GM12878 (cell line): ENCODE measurements around the gene SH3BP1. TPM values are rescaled to one million over a fixed set of nuclear protein-coding genes. Genes with fewer than 3 reads are reported as not detected.

Source experiments
- ATAC-seq: fragments of 200-7000 bp; cut with Tn5 transposase; 3 replicates; pipeline ENCODE4 v1.9.1; 2020; ENCODE audit warnings: mild to moderate bottlenecking, moderate library complexity
- BruUV-seq: library from RNA; stranded (reverse); fragments of 400-500 nt; replicated peaks from 2 replicates; lab custom pipeline; 2021; lab: Mats Ljungman, UMichigan
- CTCF ChIA-PET: fragments of 300-600 bp; sonication (Branson Sonifier 250); formaldehyde crosslinking; extraction: SDS; loops from one replicate; lab custom pipeline; 2021; ENCODE audit warnings: inconsistent platforms; lab: Yijun Ruan, JAX
- POLR2A ChIA-PET: fragments of 350-600 bp; formaldehyde crosslinking; extraction: SDS; loops from one replicate; lab custom pipeline; 2021; ENCODE audit warnings: inconsistent platforms; lab: Charles Lee
- RAD21 ChIA-PET: fragments of 300-600 bp; sonication (Branson Sonifier 250); formaldehyde crosslinking; loops from one replicate; lab custom pipeline; 2023; ENCODE audit warnings: antibody characterized with exemption; ENCODE audit not compliant: unreplicated experiment; lab: Charles Lee
- SMC1A ChIA-PET: fragments of 300-600 bp; sonication (Branson Sonifier 250); formaldehyde crosslinking; loops from one replicate; lab custom pipeline; 2023; ENCODE audit not compliant: unreplicated experiment, uncharacterized antibody; lab: Charles Lee
- DNase-seq: peaks from one replicate; pipeline ENCODE4 v3.0.0-alpha.2; 2011; ENCODE audit warnings: low read depth, low spot score
- FAIRE-seq: peaks from 3 replicates; lab custom pipeline; 2011; peaks lifted over from hg19 to GRCh38; lab: Jason Lieb, UNC
- H2AFZ ChIP-seq: 2 replicates; pipeline ENCODE4 v1.6.0; 2011; ENCODE audit warnings: low read depth, low read length, control low read depth; ENCODE audit not compliant: control insufficient read depth
- H3K27ac ChIP-seq: 2 replicates; pipeline ENCODE4 v1.5.1; 2011; ENCODE audit warnings: control low read depth; ENCODE audit not compliant: control insufficient read depth, insufficient read depth
- H3K27me3 ChIP-seq, 2 experiments: replicated peaks in 1 of 2; 2 replicates each; pipeline versions ENCODE4 v1.6.0 to v1.6.1; 2011; ENCODE audit warnings: low read length in 1 of 2; ENCODE audit not compliant: control insufficient read depth in 2 of 2, insufficient read depth in 2 of 2
- H3K36me3 ChIP-seq, 2 experiments: 2 replicates each; pipeline ENCODE4 v1.5.1; 2011; ENCODE audit warnings: low read length in 1 of 2; ENCODE audit not compliant: control insufficient read depth in 2 of 2, insufficient read depth in 2 of 2
- H3K4me1 ChIP-seq: 2 replicates; pipeline ENCODE4 v1.6.1; 2011; ENCODE audit warnings: mild to moderate bottlenecking, low read length, moderate library complexity, mixed read lengths; ENCODE audit not compliant: control insufficient read depth, insufficient read depth
- H3K4me2 ChIP-seq: 2 replicates; pipeline ENCODE4 v1.6.0; 2011; ENCODE audit warnings: control low read depth; ENCODE audit not compliant: control insufficient read depth, insufficient read depth
- H3K4me3 ChIP-seq: fragments of 200-600 bp; sonication (generic); 2 replicates; pipeline ENCODE4 v1.5.1; 2016
- H3K79me2 ChIP-seq: 2 replicates; pipeline ENCODE4 v1.6.0; 2011; ENCODE audit warnings: low read length; ENCODE audit not compliant: control insufficient read depth, insufficient read depth
- H3K9ac ChIP-seq: 2 replicates; pipeline ENCODE4 v1.8.0; 2011; ENCODE audit warnings: low read length, control low read depth, mixed read lengths; ENCODE audit not compliant: control insufficient read depth, insufficient read depth
- H3K9me3 ChIP-seq: replicated peaks from 3 replicates; pipeline ENCODE4 v1.5.1; 2011; ENCODE audit warnings: mild to moderate bottlenecking, low read length; ENCODE audit not compliant: control insufficient read depth, insufficient read depth
- H4K20me1 ChIP-seq: 2 replicates; pipeline ENCODE4 v1.6.0; 2011; ENCODE audit not compliant: control insufficient read depth, insufficient read depth
- CEBPB ChIP-seq, 2 experiments: fragments of 150-350 bp in 1 of 2; IDR thresholded peaks; 2 replicates each; pipeline ENCODE4 v1.6.1; 2012 to 2014; ENCODE audit warnings: low read depth in 2 of 2, low read length in 2 of 2, borderline replicate concordance in 1 of 2, inconsistent platforms in 1 of 2
- CREB1 ChIP-seq: IDR thresholded peaks from 2 replicates; pipeline ENCODE4 v1.6.1; 2012; ENCODE audit warnings: low read depth, mild to moderate bottlenecking, inconsistent platforms
- HSF1 ChIP-seq: fragments of 150-350 bp; IDR thresholded peaks from 2 replicates; pipeline ENCODE4 v1.6.1; 2014; ENCODE audit warnings: mild to moderate bottlenecking, low read depth, low read length
- IKZF1 ChIP-seq: fragments of 450-650 bp; conservative IDR thresholded peaks from 2 replicates; pipeline ENCODE4 v1.6.1; 2017; ENCODE audit warnings: antibody characterized with exemption, mild to moderate bottlenecking
- KAT2A ChIP-seq: conservative IDR thresholded peaks from 2 replicates; pipeline ENCODE4 v1.6.1; 2011; ENCODE audit warnings: low read depth, low read length; ENCODE audit not compliant: control insufficient read depth
- KLF5 ChIP-seq: fragments of 450-650 bp; IDR thresholded peaks from 2 replicates; pipeline ENCODE4 v1.6.1; 2014; ENCODE audit warnings: mild to moderate bottlenecking; ENCODE audit not compliant: partially characterized antibody
- MYB ChIP-seq: fragments of 150-350 bp; IDR thresholded peaks from 2 replicates; pipeline ENCODE4 v1.6.1; 2014; ENCODE audit warnings: mild to moderate bottlenecking, low read depth, low read length, borderline replicate concordance
- RAD51 ChIP-seq: fragments of 450-650 bp; IDR thresholded peaks from 2 replicates; pipeline ENCODE4 v1.6.1; 2016; ENCODE audit warnings: moderate library complexity, mild to moderate bottlenecking, inconsistent platforms
- RUNX3 ChIP-seq: IDR thresholded peaks from 2 replicates; pipeline ENCODE4 v1.6.1; 2012; ENCODE audit warnings: low read length, inconsistent platforms
- SIN3A ChIP-seq: IDR thresholded peaks from 2 replicates; pipeline ENCODE4 v1.6.1; 2012; ENCODE audit warnings: low read depth, low read length, improper control_type of control experiment
- SP1 ChIP-seq: IDR thresholded peaks from one replicate; pipeline ENCODE4 v1.6.1; 2011; ENCODE audit warnings: low read depth, low read length
- SPI1 ChIP-seq: IDR thresholded peaks from 2 replicates; pipeline ENCODE4 v1.6.1; 2011; ENCODE audit warnings: low read depth, mild to moderate bottlenecking, low read length, moderate library complexity, borderline replicate concordance; ENCODE audit not compliant: insufficient read depth
- TARDBP ChIP-seq: IDR thresholded peaks from 2 replicates; pipeline ENCODE4 v1.6.1; 2016; ENCODE audit warnings: borderline replicate concordance
- WRNIP1 ChIP-seq: IDR thresholded peaks from 2 replicates; pipeline ENCODE4 v1.6.1; 2011; ENCODE audit warnings: low read depth, low read length, improper control_type of control experiment, borderline replicate concordance
- WGBS: methylation state at CpG from one replicate; pipeline ENCODE4 v1.1.6; 2016; ENCODE audit warnings: low lambda C conversion rate; ENCODE audit not compliant: insufficient replicate concordance, insufficient coverage; ENCODE audit errors: missing lambda C conversion rate; 5-methylcytosine and 5-hydroxymethylcytosine counted together
- in situ Hi-C: fragments of 300-500 bp; cut with MboI; formaldehyde crosslinking; loops from 9 replicates; pipeline ENCODE4 v1.14.3; 2018; ENCODE audit warnings: mixed read lengths
- intact Hi-C: fragments of 100-400 bp; cut with micrococcal nuclease; formaldehyde crosslinking; loops from one replicate; pipeline ENCODE4 v1.14.2; 2022; ENCODE audit not compliant: unreplicated experiment
- polyA plus RNA-seq, 11 experiments: library from polyadenylated mRNA; depleted of rRNA in 4 of 11; unstranded in 6 of 11; stranded (reverse) in 5 of 11; fragments of >200 nt; fragmentation: Nextera tagmentation in 4 of 11; fragmentation: Illumina TruSeq in 1 of 11; extraction: Ambion mirVana in 4 of 11; extraction: Trizol in 1 of 11; gene quantifications; 1 replicate in 1 of 11; 2 replicates in 10 of 11; pipeline versions ENCODE4 v1.2.1 to v1.2.3, GENCODE V29; 2011 to 2016; ENCODE audit warnings: inconsistent platforms in 2 of 11, missing spikeins in 2 of 11, low read depth in 1 of 11
- total RNA-seq, 4 experiments: library from RNA; depleted of rRNA in 3 of 4; stranded (reverse); fragments of >200 nt in 3 of 4; fragmentation: Illumina TruSeq in 1 of 4; extraction: Trizol in 1 of 4; gene quantifications; 2 replicates each; pipeline versions ENCODE4 v1.2.1 to v1.2.3, GENCODE V29; 2013 to 2021
- TF ChIP-seq, protein P1 (sequence below): fragments of 450-650 bp; conservative IDR thresholded peaks from 2 replicates; pipeline ENCODE4 v1.6.1; 2017; ENCODE audit warnings: mild to moderate bottlenecking, moderate library complexity

Gene SH3BP1
- total and polyA plus RNA-seq, 10 of the 15 experiments (the other 5 are each of a cell fraction or from before 2014, with no cell fraction given): 0.29 to 70.5 (median 22.5) TPM

DNA sequence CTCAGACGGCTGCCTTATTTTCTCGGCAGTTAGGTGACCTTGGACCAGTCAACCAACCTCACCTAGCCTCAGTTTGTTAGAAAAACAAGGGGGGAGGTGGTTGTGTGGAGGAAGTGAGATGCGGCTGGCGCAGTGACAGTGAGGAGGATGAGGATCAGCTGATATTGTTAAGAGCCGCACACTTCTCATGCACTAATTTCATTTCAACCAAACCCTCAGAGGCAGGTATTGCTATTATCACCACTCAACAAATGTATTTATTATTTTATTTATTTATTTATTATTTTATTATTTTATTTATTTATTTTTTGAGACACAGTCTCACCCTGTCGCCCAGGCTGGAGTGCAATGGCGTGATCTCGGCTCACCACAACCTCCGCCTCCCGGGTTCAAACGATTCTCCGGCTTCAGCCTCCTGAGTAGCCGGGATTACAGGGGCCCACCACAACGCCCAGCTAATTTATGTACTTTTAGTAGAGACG is 38.1 kb downstream of the SH3BP1 start:
- no TSS peak for BruUV-seq
- ATAC-seq: peak; percentile 6

More for the DNA sequence above, 38.1 kb downstream of the SH3BP1 start:
- Histone ChIP-seq H3K27ac (peak overlapping the region; percentile 24), H3K4me2 (peak overlapping the region; percentile 69), H3K79me2 (peaks cover 30% of the 10 kb centered on the region), H3K9me3 (no peaks in the 10 kb centered on the region), H4K20me1 (no peaks in the 10 kb centered on the region), H3K27me3 (no peaks in the 10 kb centered on the region), H3K36me3 (peaks cover 2% of the 10 kb centered on the region in 2 experiments; a peak in 1 of 4 replicates), H3K4me3 (peak overlapping the region; percentile 91), H2AFZ (peak overlapping the region; percentile 55), H3K9ac (peak overlapping the region; percentile 1; the same call in 1 of the 2 replicates), H3K4me1 (peaks cover 33% of the 10 kb centered on the region)
- 12% methylated on average over 15 of the region's 15 CpGs for WGBS
- intact Hi-C loops (loop anchor here (2.0 kb wide), 1 partner anchor 45 kb away; no protein-coding TSS in a partner anchor), in situ Hi-C loops (no loop called here)
- ChIA-PET POLR2A (interaction anchor here (0.5 to 14.0 kb wide), 8 partner anchors 8 to 1643 kb away, joined by 3 to 209 read pairs (median 10); partner anchors contain the start of genes GGA1, NOL12 and PDXP), SMC1A (interaction anchor here (1.3 to 10.9 kb wide), 3 partner anchors 17 to 51 kb away, joined by 6 to 98 read pairs (median 78); partner anchors contain the start of gene PDXP), CTCF (interaction anchor here (12.4 to 19.9 kb wide), 4 partner anchors 16 to 70 kb away, joined by 167 to 414 read pairs (median 287); partner anchors contain the start of genes GGA1, PDXP and SH3BP1), RAD21 (interaction anchor here (1.0 to 5.1 kb wide), 7 partner anchors 9 to 70 kb away, joined by 3 to 112 read pairs (median 25); partner anchors contain the start of genes GGA1, NOL12 and PDXP)
- DNase-seq: no peak
- FAIRE-seq: no peak
- no peak for TF ChIP-seq IKZF1
- peak; percentile 70; the same call in 1 of the 2 replicates for TF ChIP-seq SIN3A
- 0 out of 2 replicates have a peak, but pooled peaks have one; percentile 13 for TF ChIP-seq RAD51
- TF ChIP-seq WRNIP1: no peak
- no peak for TF ChIP-seq MYB
- TF ChIP-seq HSF1: no peak
- peak; percentile 4; the same call in 1 of the 2 replicates for TF ChIP-seq RUNX3
- no peak for TF ChIP-seq CEBPB (IDR thresholded peaks at IDR 0.05; ENCODE audit: borderline replicate concordance in 1 of 2, low read depth in 2 of 2, low read length in 2 of 2)
- no peak for TF ChIP-seq TARDBP
- no peak for TF ChIP-seq KLF5
- TF ChIP-seq SP1: peak; percentile 1
- TF ChIP-seq, protein P1, sequence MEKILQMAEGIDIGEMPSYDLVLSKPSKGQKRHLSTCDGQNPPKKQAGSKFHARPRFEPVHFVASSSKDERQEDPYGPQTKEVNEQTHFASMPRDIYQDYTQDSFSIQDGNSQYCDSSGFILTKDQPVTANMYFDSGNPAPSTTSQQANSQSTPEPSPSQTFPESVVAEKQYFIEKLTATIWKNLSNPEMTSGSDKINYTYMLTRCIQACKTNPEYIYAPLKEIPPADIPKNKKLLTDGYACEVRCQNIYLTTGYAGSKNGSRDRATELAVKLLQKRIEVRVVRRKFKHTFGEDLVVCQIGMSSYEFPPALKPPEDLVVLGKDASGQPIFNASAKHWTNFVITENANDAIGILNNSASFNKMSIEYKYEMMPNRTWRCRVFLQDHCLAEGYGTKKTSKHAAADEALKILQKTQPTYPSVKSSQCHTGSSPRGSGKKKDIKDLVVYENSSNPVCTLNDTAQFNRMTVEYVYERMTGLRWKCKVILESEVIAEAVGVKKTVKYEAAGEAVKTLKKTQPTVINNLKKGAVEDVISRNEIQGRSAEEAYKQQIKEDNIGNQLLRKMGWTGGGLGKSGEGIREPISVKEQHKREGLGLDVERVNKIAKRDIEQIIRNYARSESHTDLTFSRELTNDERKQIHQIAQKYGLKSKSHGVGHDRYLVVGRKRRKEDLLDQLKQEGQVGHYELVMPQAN: peak; percentile 84
- no peak for TF ChIP-seq CREB1
- no peak for TF ChIP-seq KAT2A
- TF ChIP-seq SPI1: 0 out of 2 replicates have a peak, but pooled peaks have one; percentile 53
